B cell (primary cell): ENCODE data around the gene TRNT1. TPM values are rescaled to one million over a fixed set of nuclear protein-coding genes. Genes with fewer than 3 reads are reported as not detected.
A peak's percentile ranks its signal among the peaks of the same experiment; 100 is the strongest.

Experiments used
- ATAC-seq: fragments of 200-7000 bp; cut with Tn5 transposase; one replicate; pipeline ENCODE4 v1.10.0; 2021; ENCODE audit warnings: low read depth, mild to moderate bottlenecking, moderate number of reproducible peaks, moderate library complexity
- CTCF ChIA-PET: fragments of 350-600 bp; sonication (Branson Sonifier 250); formaldehyde crosslinking; loops from one replicate; lab custom pipeline; 2021; ENCODE audit warnings: antibody characterized with exemption, inconsistent platforms; lab: Charles Lee
- POLR2A ChIA-PET: fragments of 350-600 bp; sonication (Branson Sonifier 250); formaldehyde crosslinking; loops from one replicate; lab custom pipeline; 2021; ENCODE audit warnings: antibody characterized with exemption; lab: Charles Lee
- DNase-seq: peaks from one replicate; pipeline ENCODE4 v3.0.0; 2013
- H2AFZ ChIP-seq: 2 replicates; pipeline ENCODE4 v1.6.1; 2012; ENCODE audit warnings: mild to moderate bottlenecking, low read depth, low read length; ENCODE audit not compliant: insufficient read depth, poor library complexity, severe bottlenecking
- H3K27ac ChIP-seq, 2 donors: 1 replicate in 1 of 2; 2 replicates in 1 of 2; pipeline ENCODE4 v1.5.1; 2012 to 2013; ENCODE audit warnings: low read length in 2 of 2, mild to moderate bottlenecking in 2 of 2, moderate library complexity in 1 of 2
- H3K27me3 ChIP-seq, 4 experiments: fragments of 200-600 bp in 1 of 4; sonication (generic) in 1 of 4; replicated peaks in 1 of 4; 1 replicate in 2 of 4; 2 replicates in 2 of 4; pipeline versions ENCODE4 v1.6.1 to v1.7.0; 2013 to 2016; ENCODE audit warnings: low read length in 3 of 4, mild to moderate bottlenecking in 2 of 4, mixed read lengths in 1 of 4, moderate library complexity in 1 of 4; ENCODE audit not compliant: insufficient read depth in 4 of 4, control insufficient read depth in 3 of 4; ENCODE audit errors: control extremely low read depth in 1 of 4
- H3K36me3 ChIP-seq, 2 experiments: replicated peaks in 1 of 2; 1 replicate in 1 of 2; 2 replicates in 1 of 2; pipeline versions ENCODE4 v1.6.1 to v1.7.1; 2013; ENCODE audit warnings: low read length in 1 of 2; ENCODE audit not compliant: insufficient read depth in 2 of 2, control insufficient read depth in 1 of 2; ENCODE audit errors: control extremely low read depth in 1 of 2, extremely low read depth in 1 of 2
- H3K4me1 ChIP-seq, 2 donors: fragments of 200-600 bp in 1 of 2; sonication (generic) in 1 of 2; 1 replicate in 1 of 2; 2 replicates in 1 of 2; pipeline versions ENCODE4 v1.5.1 to v1.6.1; 2013 to 2017; ENCODE audit warnings: low read length in 2 of 2; ENCODE audit not compliant: control insufficient read depth in 2 of 2, insufficient read depth in 2 of 2
- H3K4me2 ChIP-seq: replicated peaks from 2 replicates; pipeline ENCODE3; 2012; ENCODE audit warnings: mild to moderate bottlenecking, low read depth, low read length; ENCODE audit not compliant: poor library complexity, severe bottlenecking
- H3K4me3 ChIP-seq, 5 experiments: fragments of 200-600 bp in 1 of 5; sonication (generic) in 1 of 5; 1 replicate in 3 of 5; 2 replicates in 2 of 5; pipeline versions ENCODE4 v1.5.1 to v1.7.0; 2011 to 2016; ENCODE audit warnings: low read length in 4 of 5, mild to moderate bottlenecking in 4 of 5, low read depth in 2 of 5, control low read depth in 1 of 5, moderate library complexity in 1 of 5; ENCODE audit not compliant: insufficient read depth in 1 of 5; ENCODE audit errors: control extremely low read depth in 1 of 5, extremely low read depth in 1 of 5
- H3K79me2 ChIP-seq: fragments of 200-600 bp; sonication (generic); one replicate; pipeline ENCODE4 v1.6.0; 2016; ENCODE audit warnings: low read length; ENCODE audit not compliant: control insufficient read depth, insufficient read depth
- H3K9ac ChIP-seq: fragments of 200-600 bp; sonication (generic); 2 replicates; pipeline ENCODE4 v1.6.1; 2017; ENCODE audit warnings: mild to moderate bottlenecking, low read length, moderate library complexity
- H3K9me3 ChIP-seq, 3 donors: one replicate each; pipeline versions ENCODE4 v1.6.1 to v1.7.1; 2013; ENCODE audit warnings: low read length in 2 of 3; ENCODE audit not compliant: control insufficient read depth in 2 of 3, insufficient read depth in 1 of 3; ENCODE audit errors: control extremely low read depth in 1 of 3
- H4K20me1 ChIP-seq: 2 replicates; pipeline ENCODE4 v1.6.0; 2012; ENCODE audit warnings: mild to moderate bottlenecking, low read length; ENCODE audit not compliant: insufficient read depth, control insufficient read depth, poor library complexity, severe bottlenecking
- H3K27ac Mint-ChIP-seq: one replicate; pipeline ENCODE4 v1.8.0; 2021; ENCODE audit warnings: mixed read lengths
- H3K27me3 Mint-ChIP-seq: one replicate; pipeline ENCODE4 v1.8.0; 2021; ENCODE audit warnings: mixed read lengths
- H3K4me1 Mint-ChIP-seq: one replicate; pipeline ENCODE4 v1.8.0; 2021; ENCODE audit warnings: mixed read lengths
- H3K4me3 Mint-ChIP-seq: one replicate; pipeline ENCODE4 v1.8.0; 2021; ENCODE audit warnings: mixed read lengths
- H3K9me3 Mint-ChIP-seq: one replicate; pipeline ENCODE4 v1.8.0; 2022; ENCODE audit warnings: mixed read lengths; ENCODE audit not compliant: insufficient read depth
- EZH2 ChIP-seq: IDR thresholded peaks from 2 replicates; pipeline ENCODE4 v1.6.1; 2012; ENCODE audit warnings: borderline replicate concordance, low read depth, mild to moderate bottlenecking, moderate library complexity, low read length; ENCODE audit not compliant: insufficient read depth, poor library complexity, severe bottlenecking
- WGBS: methylation state at CpG from one replicate; pipeline ENCODE4 v1.1.5; 2013; ENCODE audit warnings: missing lambda C conversion rate; ENCODE audit not compliant: insufficient coverage; 5-methylcytosine and 5-hydroxymethylcytosine counted together
- intact Hi-C: fragments of 100-400 bp; cut with micrococcal nuclease; formaldehyde crosslinking; loops from one replicate; pipeline ENCODE4 v1.10.0; 2022
- polyA plus RNA-seq: library from polyadenylated mRNA; depleted of rRNA; stranded (reverse); fragments of >200 nt; gene quantifications from 2 replicates; pipeline ENCODE4 v1.2.3, GENCODE V29; 2012
- total RNA-seq, 2 donors: library from RNA; stranded (reverse); fragments of 120-200 nt in 1 of 2; gene quantifications; 1 replicate in 1 of 2; 2 replicates in 1 of 2; pipeline versions ENCODE4 v1.2.3 to v1.2.4, GENCODE V29; 2013 to 2022
- TF ChIP-seq, protein P1 (sequence below): fragments of 200-600 bp; IDR thresholded peaks from one replicate; pipeline ENCODE4 v1.8.0; 2022; ENCODE audit warnings: antibody characterized with exemption, mild to moderate bottlenecking

The TRNT1 gene
- total and polyA plus RNA-seq, 2 donors (not counting 1 experiment from before 2014, with no cell fraction given), result 4.5 to 40.6 TPM

DNA sequence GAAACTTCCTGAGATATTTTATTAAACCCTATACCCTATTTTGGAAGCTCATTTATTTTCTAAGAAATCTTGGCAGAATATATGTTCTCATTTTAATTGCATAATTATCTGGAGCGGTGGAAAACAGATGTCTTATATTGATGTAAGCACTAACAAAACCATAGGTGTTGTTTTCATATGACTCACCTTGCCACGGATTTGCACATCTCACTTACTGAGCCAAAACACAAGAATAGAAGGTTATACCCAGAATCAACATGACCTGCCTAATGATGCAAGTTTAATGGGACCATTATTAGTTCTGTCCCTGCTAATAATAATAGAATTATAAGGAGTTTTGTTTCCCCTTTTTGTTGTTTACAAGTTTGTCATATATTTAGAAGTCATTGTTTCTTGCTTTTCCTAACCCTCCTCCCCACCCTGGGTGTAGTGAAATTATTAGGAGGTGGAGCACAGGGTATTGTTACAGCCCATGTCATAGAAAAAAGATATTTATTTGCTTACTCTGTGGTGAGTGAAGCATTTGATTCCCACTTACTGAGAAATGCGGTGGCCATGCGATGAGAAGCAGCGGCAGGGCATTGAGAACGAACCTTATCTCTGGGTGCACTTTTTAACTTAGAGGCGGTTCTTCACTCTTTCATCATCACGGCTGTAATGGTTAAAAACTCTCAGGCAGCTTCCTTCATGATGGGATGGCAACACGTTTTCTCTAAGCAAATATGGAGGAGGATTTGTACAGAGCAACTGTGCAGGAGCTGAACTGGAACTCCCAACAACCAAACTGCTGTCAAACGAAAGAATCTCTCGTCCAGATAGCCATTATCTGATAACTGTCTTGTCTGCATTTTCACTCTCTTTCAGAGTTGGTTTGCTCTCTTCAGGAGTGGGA lies 17.1 kb upstream of the TRNT1 start:
- Mint-ChIP-seq H3K4me3 (peak overlapping the region; percentile 66), H3K27me3 (no peaks in the 10 kb centered on the region), H3K4me1 (peaks cover 49% of the 10 kb centered on the region), H3K27ac (peak overlapping the region; percentile 90), H3K9me3 (no peaks in the 10 kb centered on the region)
- intact Hi-C loops, result loop anchor here (2.0 kb wide), 1 partner anchor 17 kb away; the partner anchor contains the start of gene TRNT1
- Histone ChIP-seq H3K4me3 (peak overlapping the region in 2 of 5 experiments; percentile 17 to 28), H3K9ac (peak overlapping the region; percentile 33), H3K4me2 (peak overlapping the region; percentile 19), H3K27me3 (no peaks in the 10 kb centered on the region), H3K4me1 (peaks cover 21 to 28% of the 10 kb centered on the region in 2 donors), H3K79me2 (no peaks in the 10 kb centered on the region), H3K9me3 (no peaks in the 10 kb centered on the region), H4K20me1 (no peaks in the 10 kb centered on the region), H3K27ac (peak overlapping the region; percentile 53 to 71), H2AFZ (no peak overlapping the region), H3K36me3 (no peaks in the 10 kb centered on the region)
- ATAC-seq (peak; percentile 28), DNase-seq (no peak)
- ChIA-PET CTCF (no interaction called here), POLR2A (no interaction called here)
- 85% methylated on average over 6 of the region's 11 CpGs for WGBS
- TF ChIP-seq, protein P1, sequence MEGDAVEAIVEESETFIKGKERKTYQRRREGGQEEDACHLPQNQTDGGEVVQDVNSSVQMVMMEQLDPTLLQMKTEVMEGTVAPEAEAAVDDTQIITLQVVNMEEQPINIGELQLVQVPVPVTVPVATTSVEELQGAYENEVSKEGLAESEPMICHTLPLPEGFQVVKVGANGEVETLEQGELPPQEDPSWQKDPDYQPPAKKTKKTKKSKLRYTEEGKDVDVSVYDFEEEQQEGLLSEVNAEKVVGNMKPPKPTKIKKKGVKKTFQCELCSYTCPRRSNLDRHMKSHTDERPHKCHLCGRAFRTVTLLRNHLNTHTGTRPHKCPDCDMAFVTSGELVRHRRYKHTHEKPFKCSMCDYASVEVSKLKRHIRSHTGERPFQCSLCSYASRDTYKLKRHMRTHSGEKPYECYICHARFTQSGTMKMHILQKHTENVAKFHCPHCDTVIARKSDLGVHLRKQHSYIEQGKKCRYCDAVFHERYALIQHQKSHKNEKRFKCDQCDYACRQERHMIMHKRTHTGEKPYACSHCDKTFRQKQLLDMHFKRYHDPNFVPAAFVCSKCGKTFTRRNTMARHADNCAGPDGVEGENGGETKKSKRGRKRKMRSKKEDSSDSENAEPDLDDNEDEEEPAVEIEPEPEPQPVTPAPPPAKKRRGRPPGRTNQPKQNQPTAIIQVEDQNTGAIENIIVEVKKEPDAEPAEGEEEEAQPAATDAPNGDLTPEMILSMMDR, result no peak

DNA sequence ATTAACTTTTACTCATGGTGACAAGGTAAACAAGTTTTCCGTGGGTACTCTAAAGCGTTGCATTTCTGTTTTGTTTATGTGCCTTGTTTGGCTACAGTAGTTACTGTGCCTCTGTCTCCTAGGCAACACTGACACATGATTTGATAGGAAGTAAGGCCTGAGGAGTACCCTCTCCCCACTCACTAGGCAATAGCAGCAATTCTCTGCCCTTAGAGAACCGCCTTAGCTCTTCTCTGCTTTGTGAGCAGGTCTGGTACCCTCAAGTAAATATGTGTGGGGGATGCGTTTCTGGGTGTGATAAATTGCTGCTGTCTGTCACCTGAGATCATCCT lies 16.5 kb upstream of the TRNT1 start, which contains the start of gene IL5RA:
TSS of gene IL5RA (minus strand) at position 76 of the 332 bp plus-strand sequence. CDS start 5,390 bp downstream, outside the sequence.
- Mint-ChIP-seq H3K4me3 (peak within 1 kb of the TSS; percentile 66), H3K27me3 (no peaks in the 10 kb centered on the region), H3K4me1 (peaks cover 46% of the 10 kb centered on the region), H3K9me3 (peaks cover 2% of the 10 kb centered on the region), H3K27ac (peak within 1 kb of the TSS; percentile 90)
- H4K20me1 ChIP-seq, result no peaks in the 10 kb centered on the region
- peak within 1 kb of the TSS; percentile 33 for H3K9ac ChIP-seq
- DNase-seq, result peak; percentile 72
- peak within 1 kb of the TSS in 2 of 5 experiments; percentile 17 to 28 for H3K4me3 ChIP-seq
- H3K27me3 ChIP-seq, result no peaks in the 10 kb centered on the region
- peak within 1 kb of the TSS; percentile 53 to 71 for H3K27ac ChIP-seq
- no peaks in the 10 kb centered on the region for H3K9me3 ChIP-seq
- ATAC-seq, result peak; percentile 70
- ChIA-PET CTCF (no interaction called here), POLR2A (no interaction called here)
- no peak for TF ChIP-seq EZH2
- TF ChIP-seq, protein P1, result no peak
- no peak within 1 kb of the TSS for H2AFZ ChIP-seq
- peaks cover 16 to 25% of the 10 kb centered on the region in 2 donors for H3K4me1 ChIP-seq
- intact Hi-C loops, result loop anchor here (2.0 kb wide), 1 partner anchor 17 kb away; the partner anchor contains the start of gene TRNT1
- H3K4me2 ChIP-seq, result peak within 1 kb of the TSS; percentile 35
- 69% methylated on average over 2 of the region's 4 CpGs for WGBS
- H3K79me2 ChIP-seq, result no peaks in the 10 kb centered on the region
- H3K36me3 ChIP-seq, result no peaks in the 10 kb centered on the region
